ENCODE results near the gene VILL. TPM values are rescaled to one million over a fixed set of nuclear protein-coding genes. Genes with fewer than 3 reads are reported as not detected.
A peak's percentile ranks its signal among the peaks of the same experiment; 100 is the strongest.

Gene VILL
- total RNA-seq (10 to 100 TPM; 18.2 to 26.8 TPM), polyA plus RNA-seq (10 to 100 TPM; 10.2 to 32.3 TPM)
- long read RNA-seq, donor 1, partial matches to known transcripts: 5 of 5 reads
- long read RNA-seq, donor 1, other reads (novel, unspliced or antisense): 0 of 5 reads
- long read RNA-seq, donor 2, partial matches to known transcripts: 0 of 1 reads
- long read RNA-seq, donor 2, other reads (novel, unspliced or antisense): 0 of 1 reads
- long read RNA-seq, donor 3: 0 reads
- long read RNA-seq, donor 4, partial matches to known transcripts: 0 of 1 reads
- long read RNA-seq, donor 4, other reads (novel, unspliced or antisense): 0 of 1 reads
- long read RNA-seq, donor 5: 0 reads

DNA sequence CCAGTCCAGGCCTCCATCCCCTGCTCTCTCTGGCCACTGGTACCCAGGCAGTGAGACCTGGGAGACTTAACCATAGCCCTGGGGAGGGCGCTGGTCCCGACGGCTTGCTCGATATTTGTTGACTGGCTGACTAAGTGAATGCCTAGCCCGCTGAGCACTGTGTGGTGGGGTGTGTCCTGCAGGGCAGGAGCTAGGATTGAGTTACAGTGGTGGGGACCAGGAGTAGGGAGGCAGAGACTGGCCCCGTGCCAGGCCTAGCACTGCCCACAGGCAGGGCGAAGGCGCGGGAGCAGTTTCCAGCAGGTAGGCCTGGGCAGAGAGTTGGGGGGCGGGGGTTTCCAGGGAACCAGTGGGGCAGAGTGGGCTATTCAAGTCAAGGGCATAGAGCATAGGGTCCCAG is at the start of gene VILL:
TSS of gene VILL (plus strand) at position 260 of the 400 bp plus-strand sequence. CDS start 2,887 bp downstream, outside the sequence.
- H3K9me3 ChIP-seq (ENCODE audit: control insufficient read depth in 4 of 4, insufficient read depth in 3 of 4, low read length in 3 of 4): no peaks in the 10 kb centered on the region
- TF ChIP-seq CTCF (IDR thresholded peaks at IDR 0.05; ENCODE audit: control extremely low read depth, extremely low read depth): no peak
- H3K4me1 ChIP-seq (ENCODE audit: control insufficient read depth in 5 of 5, insufficient read depth in 5 of 5, low read length in 5 of 5): peaks cover 0 to 49% (median 13%) of the 10 kb centered on the region in 5 donors
- WGBS, 2 donors: 70 to 88% methylated on average over 8 to 10 of the region's 10 CpGs
- ATAC-seq (ENCODE audit: insufficient read depth, low FRiP score) (no peak), DNase-seq (peak in 2 of 3 donors; percentile 30 to 67)
- H3K36me3 ChIP-seq (ENCODE audit: control insufficient read depth in 4 of 4, insufficient read depth in 4 of 4, low read length in 4 of 4): peaks cover 0 to 4% (median 0%) of the 10 kb centered on the region in 4 donors
- no peak within 1 kb of the TSS for H3K4me3 ChIP-seq
- no peak within 1 kb of the TSS for H3K9ac ChIP-seq (ENCODE audit: insufficient read depth in 1 of 2, low read length in 2 of 2)
- peak within 1 kb of the TSS in 1 of 2 donors; percentile 26 for H3K27ac ChIP-seq (ENCODE audit: low read depth in 1 of 2, low read length in 1 of 2)
- H3K27me3 ChIP-seq (ENCODE audit: control insufficient read depth in 3 of 3, insufficient read depth in 3 of 3, low read length in 2 of 3): no peaks in the 10 kb centered on the region

- peak; percentile 27 to 57 (median 52) for DNase-seq
- Histone ChIP-seq H3K27me3 (ENCODE audit: control insufficient read depth in 3 of 3, insufficient read depth in 3 of 3, low read length in 2 of 3) (no peaks in the 10 kb centered on the region), H3K4me1 (ENCODE audit: control insufficient read depth in 5 of 5, insufficient read depth in 5 of 5, low read length in 5 of 5) (peaks cover 20 to 85% (median 63%) of the 10 kb centered on the region in 5 donors), H3K36me3 (ENCODE audit: control insufficient read depth in 4 of 4, insufficient read depth in 4 of 4, low read length in 4 of 4) (peaks cover 0 to 2% (median 0%) of the 10 kb centered on the region in 4 donors), H3K27ac (ENCODE audit: low read depth in 1 of 2, low read length in 1 of 2) (peak overlapping the region in 1 of 2 donors; percentile 75), H3K9me3 (ENCODE audit: control insufficient read depth in 4 of 4, insufficient read depth in 3 of 4, low read length in 3 of 4) (no peaks in the 10 kb centered on the region), H3K4me3 (no peak overlapping the region), H3K9ac (ENCODE audit: insufficient read depth in 1 of 2, low read length in 2 of 2) (peak overlapping the region in 1 of 2 donors; percentile 3)
- TF ChIP-seq CTCF (IDR thresholded peaks at IDR 0.05; ENCODE audit: control extremely low read depth, extremely low read depth): no peak
- no peak for ATAC-seq (ENCODE audit: insufficient read depth, low FRiP score)
- 61 to 78% methylated on average over 12 of the region's 12 CpGs for whole genome bisulfite sequencing, 2 donors
Observed at GRCh38 chr3:37941608-37942508, 48.7 kb upstream of the VILL start.

GRCh38 chr3:37942646-37943045 is 47.9 kb upstream of the VILL start:
- H3K9ac ChIP-seq (ENCODE audit: insufficient read depth in 1 of 2, low read length in 2 of 2): no peak overlapping the region
- no peak for ATAC-seq (ENCODE audit: insufficient read depth, low FRiP score)
- no peak for TF ChIP-seq CTCF (IDR thresholded peaks at IDR 0.05; ENCODE audit: control extremely low read depth, extremely low read depth)

More at GRCh38 chr3:37942646-37943045, 47.9 kb upstream of the VILL start:
- Histone ChIP-seq H3K27me3 (ENCODE audit: control insufficient read depth in 3 of 3, insufficient read depth in 3 of 3, low read length in 2 of 3) (no peaks in the 10 kb centered on the region), H3K4me1 (ENCODE audit: control insufficient read depth in 5 of 5, insufficient read depth in 5 of 5, low read length in 5 of 5) (peaks cover 20 to 85% (median 63%) of the 10 kb centered on the region in 5 donors), H3K9me3 (ENCODE audit: control insufficient read depth in 4 of 4, insufficient read depth in 3 of 4, low read length in 3 of 4) (no peaks in the 10 kb centered on the region), H3K4me3 (no peak overlapping the region), H3K36me3 (ENCODE audit: control insufficient read depth in 4 of 4, insufficient read depth in 4 of 4, low read length in 4 of 4) (peaks cover 0 to 2% (median 0%) of the 10 kb centered on the region in 4 donors), H3K27ac (ENCODE audit: low read depth in 1 of 2, low read length in 1 of 2) (no peak overlapping the region)
- DNase-seq: no peak
- 87 to 93% methylated on average over 2 of the region's 2 CpGs for WGBS, 2 donors

Measured in lung (tissue), 16 donors.